GOT3 (cell line): Measurements from ENCODE around the gene FBXO48.
"Not testable (repeated sequence)": the region's sequence is repeated elsewhere in the genome, so short reads cannot be mapped to it uniquely, and the experiment has no call there.

ENCODE experiments used
- DNase-seq: peaks from one replicate; lab custom pipeline; 2025; ENCODE audit warnings: mixed read lengths; lab: John Stamatoyannopoulos, UW

FBXO48 gene

GRCh38 chr2:68467077-68467960, at the start of gene FBXO48, which contains the start of gene APLF:
Gene FBXO48 (minus strand): TSS chr2:68467294. CDS start chr2:68465145, 2,149 bp downstream.
Gene APLF (plus strand): TSS chr2:68467585. CDS start chr2:68467732, 147 bp downstream.
- DNase-seq, result peak; percentile 94

- DNase-seq, result no peak
Observed at GRCh38 chr2:68516051-68516955, 49.2 kb upstream of the FBXO48 start.

GRCh38 chr2:68514316-68514929, 47.3 kb upstream of the FBXO48 start:
- no peak for DNase-seq

- no peak for DNase-seq
Observed at GRCh38 chr2:68512966-68513365, 45.9 kb upstream of the FBXO48 start.

DNA sequence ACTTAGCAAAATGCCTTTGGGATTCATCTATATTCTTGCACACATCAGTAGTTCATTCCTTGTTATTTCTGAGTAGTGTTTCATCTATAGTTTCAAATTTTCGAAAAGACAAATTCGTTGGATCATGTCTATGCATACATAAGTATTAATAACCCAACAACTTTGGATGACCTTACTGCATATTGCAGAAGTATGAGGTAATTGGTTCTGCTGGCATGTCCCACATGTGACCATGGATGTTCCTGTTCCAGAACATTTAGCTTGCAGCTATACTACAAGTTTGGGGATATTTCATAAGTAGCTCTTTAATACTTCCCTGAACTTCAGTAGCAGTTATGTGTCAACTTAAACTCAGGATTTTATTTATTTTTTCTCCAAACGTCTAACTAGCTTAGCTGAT, 45.2 kb upstream of the FBXO48 start:
- no peak for DNase-seq

DNA sequence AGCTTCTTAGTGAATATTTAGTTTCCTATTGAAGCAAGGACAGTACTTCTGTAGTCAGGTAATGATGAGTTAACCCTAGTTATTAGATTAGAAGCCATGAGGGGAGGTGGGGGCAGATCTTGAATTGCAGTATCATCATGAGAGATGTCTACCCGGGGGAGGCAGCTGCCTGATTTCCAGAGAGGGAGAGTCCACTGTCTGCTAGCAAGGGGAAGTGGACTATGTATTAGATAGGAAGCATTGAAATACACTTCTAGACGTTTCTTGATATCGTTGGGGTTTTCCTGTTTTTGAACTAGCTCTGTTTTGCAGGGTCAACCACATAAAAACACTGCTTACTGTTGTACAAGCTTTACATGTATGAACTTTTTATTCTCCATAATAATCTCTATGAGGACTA, 39.1 kb upstream of the FBXO48 start:
- no peak for DNase-seq

DNA sequence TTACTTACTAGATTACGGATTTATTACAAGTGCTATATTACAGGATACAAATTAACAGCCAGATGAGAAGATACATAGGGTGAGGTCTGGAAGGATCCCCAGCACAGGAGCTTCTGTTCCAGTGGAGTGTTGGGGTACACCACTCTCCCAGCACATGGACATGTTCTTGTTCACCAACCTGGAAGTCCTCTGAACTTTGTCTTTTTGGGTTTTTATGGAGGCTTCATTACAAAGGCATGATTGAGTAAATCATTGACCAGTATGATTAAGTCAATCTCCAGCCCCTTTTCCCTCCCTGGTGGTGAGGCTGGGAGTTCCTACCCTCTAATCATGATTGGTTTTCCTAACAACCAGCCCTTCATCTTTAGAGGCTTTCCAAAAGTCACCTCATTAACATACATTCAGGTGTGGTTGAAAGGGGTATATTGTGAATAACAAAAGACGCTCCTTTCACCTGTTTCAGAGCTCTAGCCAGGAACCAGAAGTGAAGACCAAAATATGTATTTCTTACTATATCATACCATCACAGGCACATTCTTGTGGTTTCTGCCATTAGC, 38.6 kb upstream of the FBXO48 start:
- no peak for DNase-seq

- DNase-seq, result no peak
Observed at GRCh38 chr2:68501768-68502167, 34.7 kb upstream of the FBXO48 start.

DNA sequence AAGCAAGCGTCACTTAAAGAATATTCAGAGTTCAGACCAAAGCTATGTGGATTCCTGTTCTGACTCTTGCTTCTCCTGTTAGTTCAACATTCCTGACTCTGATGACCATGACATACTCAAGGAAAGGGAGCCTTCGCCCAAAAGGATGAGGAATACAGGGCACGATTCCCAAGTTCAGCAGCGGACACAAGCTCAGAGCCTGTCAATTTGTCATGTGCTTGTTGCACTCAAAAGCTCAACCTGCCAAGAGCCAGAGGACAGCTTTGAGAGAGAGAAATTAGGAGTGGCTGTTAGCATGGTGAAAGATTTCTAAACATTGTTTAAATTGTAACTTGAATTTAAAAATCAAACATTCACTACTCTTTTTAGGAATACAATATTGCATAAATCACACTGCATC, 33.6 kb upstream of the FBXO48 start:
- no peak for DNase-seq

DNA sequence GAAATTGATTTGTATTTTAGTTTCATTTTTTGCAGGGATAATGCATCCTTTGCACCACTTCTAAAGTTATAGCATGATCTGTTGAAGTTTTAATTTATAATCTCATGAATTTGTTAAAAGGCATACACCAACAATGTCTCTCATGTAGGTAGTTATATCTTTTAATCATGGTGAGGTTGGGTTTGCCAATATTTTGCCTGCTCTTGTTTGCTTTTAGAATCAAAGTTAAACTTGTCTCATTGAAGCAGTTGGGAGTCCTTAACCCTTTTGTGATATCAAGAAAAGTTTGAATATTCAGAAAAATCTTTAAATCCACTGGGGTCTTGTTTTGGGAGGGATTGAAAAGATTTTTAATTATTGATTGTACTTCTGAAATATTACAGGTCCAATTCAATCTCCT, 32.0 kb upstream of the FBXO48 start:
- no peak for DNase-seq

DNA sequence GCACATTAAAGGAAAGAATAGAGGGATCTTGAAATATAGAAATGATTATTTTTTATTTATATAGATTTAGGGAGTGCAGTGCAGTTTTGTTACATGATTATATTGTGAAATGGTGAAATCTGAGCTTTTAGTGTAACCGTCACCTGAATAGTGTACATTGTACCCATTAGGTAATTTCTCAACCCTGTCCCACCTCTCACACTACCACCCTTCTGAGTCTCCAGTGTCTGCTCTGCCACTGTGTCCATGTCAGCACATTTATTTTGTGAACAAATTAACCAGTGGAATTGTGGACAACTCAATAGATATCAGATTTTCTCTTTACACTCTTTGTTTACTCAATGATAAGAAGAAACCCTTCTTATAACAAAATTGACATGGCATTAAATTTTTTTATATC, 24.5 kb upstream of the FBXO48 start:
- DNase-seq, result no peak

DNA sequence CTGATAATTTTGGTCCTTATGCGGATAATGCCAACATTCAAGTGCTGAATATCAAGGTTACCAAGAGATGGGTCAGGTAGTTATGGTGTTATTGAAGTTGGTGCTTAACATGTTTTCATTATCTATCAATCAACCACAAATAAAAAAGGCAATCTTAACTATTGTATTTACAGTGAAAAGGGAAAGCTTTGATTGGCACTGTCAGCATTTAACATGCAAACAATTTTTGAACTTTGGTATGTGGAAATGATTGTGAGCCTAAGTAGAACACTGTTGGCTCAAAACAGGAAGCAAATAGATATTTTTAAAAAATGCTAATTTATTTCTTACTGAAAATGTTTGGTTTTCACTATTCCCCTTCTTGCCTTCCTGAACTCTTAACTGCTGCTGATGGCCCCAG, 22.2 kb upstream of the FBXO48 start:
- no peak for DNase-seq

DNA sequence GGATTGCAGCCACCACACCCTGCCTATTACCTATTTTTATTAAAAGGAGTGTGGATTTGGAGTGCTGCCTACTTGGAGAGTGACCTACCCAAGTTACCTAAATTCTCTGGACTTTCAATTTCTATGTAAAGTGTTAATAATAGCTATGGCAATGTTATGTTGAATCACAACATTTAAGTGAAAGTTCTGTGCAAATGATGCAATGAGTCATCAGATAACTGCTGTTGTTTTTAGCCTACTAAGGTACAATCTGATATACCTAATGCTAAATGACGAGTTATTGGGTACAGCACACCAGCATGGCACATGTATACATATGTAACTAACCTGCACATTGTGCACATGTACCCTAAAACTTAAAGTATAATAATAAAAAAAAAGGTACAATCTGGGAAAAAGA, 21.5 kb upstream of the FBXO48 start:
- DNase-seq, result not testable (repeated sequence)

DNA sequence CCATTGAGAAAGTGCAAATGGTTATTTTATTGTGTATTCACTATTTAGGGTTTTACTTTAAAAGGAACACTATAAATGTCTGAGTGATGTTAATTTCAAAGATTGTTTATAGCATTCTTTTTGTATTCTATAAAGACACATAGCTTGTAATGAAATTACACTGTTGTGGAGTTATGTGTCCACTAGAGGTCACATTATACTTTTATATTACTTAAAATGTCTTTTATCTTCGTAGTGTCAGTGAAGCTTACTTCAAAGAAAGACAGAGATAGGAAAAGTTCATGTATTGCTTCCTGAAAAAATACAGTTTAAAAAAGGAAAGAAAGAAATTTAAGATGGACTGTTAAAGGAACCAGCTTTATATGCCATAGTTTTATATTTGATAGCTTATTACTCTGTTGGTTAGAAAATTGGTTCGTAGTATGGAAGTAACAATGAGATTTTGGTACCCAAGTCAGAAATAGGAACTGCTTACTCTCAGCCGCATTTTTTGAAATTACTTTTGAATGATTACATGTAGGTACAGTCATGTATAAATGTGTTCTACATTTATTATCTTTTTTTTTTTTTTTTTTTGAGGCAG, 20.8 kb upstream of the FBXO48 start:
- no peak for DNase-seq

DNA sequence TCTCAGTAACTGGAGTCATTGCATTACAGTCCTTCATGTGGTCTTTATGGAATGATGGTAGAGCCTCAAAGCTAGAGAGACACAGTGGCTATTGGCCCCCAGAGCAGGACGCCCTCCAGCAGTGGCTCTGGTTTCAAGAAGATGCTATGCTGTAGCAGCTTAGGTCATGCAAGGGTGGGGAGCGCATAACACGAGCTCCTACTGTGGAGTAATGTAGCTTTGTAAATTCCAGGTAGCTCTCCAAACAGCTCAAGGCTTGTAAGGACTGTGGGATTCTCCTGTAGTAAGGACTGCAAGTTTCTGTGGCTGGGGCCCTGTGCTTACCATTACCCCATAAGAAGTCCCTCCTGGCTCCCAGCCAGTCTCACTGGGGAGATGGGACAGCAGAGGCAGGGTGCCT, 15.9 kb upstream of the FBXO48 start:
- DNase-seq, result no peak

- DNase-seq, result no peak
Observed at GRCh38 chr2:68482296-68482820, 15.3 kb upstream of the FBXO48 start.

GRCh38 chr2:68478688-68479087, 11.6 kb upstream of the FBXO48 start:
- no peak for DNase-seq

DNA sequence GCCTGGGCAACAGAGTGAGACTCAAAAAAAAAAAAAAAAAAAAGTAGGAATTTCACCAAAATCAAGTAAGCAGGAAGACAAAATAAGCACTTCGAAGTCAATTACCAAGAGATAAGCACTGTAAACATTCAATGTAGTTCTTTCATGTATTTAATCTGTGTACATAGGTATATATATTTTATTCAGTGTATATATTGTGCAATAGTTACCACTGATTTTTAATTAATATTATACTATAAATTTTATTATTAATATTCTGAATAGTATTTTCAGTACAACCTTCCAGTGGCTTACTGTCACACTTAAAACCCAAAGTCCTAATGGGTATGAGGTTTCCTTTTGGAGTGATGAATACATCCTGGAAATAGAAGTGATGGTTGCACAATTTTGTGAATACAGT, 9.4 kb upstream of the FBXO48 start:
- no peak for DNase-seq

DNA sequence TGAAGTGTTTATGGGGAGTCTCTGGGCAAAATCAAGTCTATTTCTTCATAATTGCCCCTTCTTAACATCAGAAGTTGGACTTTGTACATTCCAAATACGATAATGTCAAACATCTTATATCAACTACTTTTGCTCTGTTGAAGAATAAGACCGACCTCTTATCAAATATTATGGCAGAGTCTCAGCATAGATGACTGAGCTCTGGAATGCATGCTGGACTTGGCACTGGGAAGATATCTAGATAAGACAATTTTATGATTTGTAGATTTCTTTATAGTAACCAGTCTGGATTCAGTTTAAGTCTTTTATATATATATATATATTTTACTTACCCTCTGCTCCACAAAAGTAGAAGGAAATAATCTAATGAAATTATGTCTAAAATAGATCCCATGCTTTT, 8.5 kb upstream of the FBXO48 start:
- DNase-seq, result no peak

DNA sequence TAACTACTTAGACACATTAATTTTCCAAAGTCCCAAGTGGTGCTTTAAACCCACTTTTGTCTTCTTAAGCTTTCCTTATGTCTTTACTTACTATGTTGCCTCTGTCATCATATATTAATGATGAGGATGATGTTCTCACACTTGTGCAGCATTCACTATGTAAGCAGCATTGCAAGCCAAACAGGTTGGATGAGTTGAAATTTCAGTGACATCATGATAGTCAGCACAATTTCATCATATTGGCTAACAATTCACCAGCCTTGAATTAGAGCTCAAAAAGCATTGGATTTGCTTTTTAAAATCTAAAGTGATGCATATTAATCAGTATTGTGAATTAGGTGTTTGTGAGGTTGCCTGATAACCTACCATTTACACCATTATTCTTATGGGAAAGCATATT, 8.0 kb upstream of the FBXO48 start:
- no peak for DNase-seq

GRCh38 chr2:68472796-68473414, 5.8 kb upstream of the FBXO48 start:
- no peak for DNase-seq
